GM19035 (cell line): ENCODE results near the gene EVL.
"Not testable (repeated sequence)": the region's sequence is repeated elsewhere in the genome, so short reads cannot be mapped to it uniquely, and the experiment has no call there.

ENCODE experiments used
- ATAC-seq: cut with Tn5 transposase; IDR thresholded peaks from one replicate; pipeline ENCODE4 v1.9.1; 2021; ENCODE audit not compliant: unreplicated experiment

The EVL gene

GRCh38 chr14:100064335-100065092, 708 bp upstream of the EVL start:
- ATAC-seq: not testable (repeated sequence)

- no peak for ATAC-seq
These were observed 836 bp downstream of the EVL start for GRCh38 chr14:100065942-100066574.

GRCh38 chr14:100066962-100067361, 1.7 kb downstream of the EVL start:
- ATAC-seq: no peak

GRCh38 chr14:100067481-100067880, 2.3 kb downstream of the EVL start:
- ATAC-seq: no peak

GRCh38 chr14:100067971-100068959, 3.0 kb downstream of the EVL start:
- ATAC-seq: peak; percentile 32

- ATAC-seq: no peak
These were observed 4.1 kb downstream of the EVL start for GRCh38 chr14:100069161-100069800.

- no peak for ATAC-seq
These were observed 5.1 kb downstream of the EVL start for GRCh38 chr14:100070310-100070709.

- ATAC-seq: no peak
These were observed 6.3 kb downstream of the EVL start for GRCh38 chr14:100071545-100071944.

GRCh38 chr14:100072783-100073346, 7.6 kb downstream of the EVL start:
- no peak for ATAC-seq

GRCh38 chr14:100073576-100074430, 8.6 kb downstream of the EVL start:
- ATAC-seq: no peak

- ATAC-seq: no peak
These were observed 9.3 kb downstream of the EVL start for GRCh38 chr14:100074431-100075100.

GRCh38 chr14:100075681-100076080, 10.5 kb downstream of the EVL start:
- no peak for ATAC-seq

GRCh38 chr14:100076133-100076532, 10.9 kb downstream of the EVL start:
- peak; percentile 41 for ATAC-seq

- ATAC-seq: no peak
These were observed 11.4 kb downstream of the EVL start for GRCh38 chr14:100076606-100077005.

- no peak for ATAC-seq
These were observed 12.2 kb downstream of the EVL start for GRCh38 chr14:100077441-100077840.

GRCh38 chr14:100078216-100078803, 13.1 kb downstream of the EVL start:
- ATAC-seq: no peak

GRCh38 chr14:100078997-100079725, 13.9 kb downstream of the EVL start:
- ATAC-seq: no peak

- no peak for ATAC-seq
These were observed 14.4 kb downstream of the EVL start for GRCh38 chr14:100079726-100080005.
